ENCODE results near the gene CFAP73. TPM values are rescaled to one million over a fixed set of nuclear protein-coding genes. Genes with fewer than 3 reads are reported as not detected.
"Not testable (repeated sequence)": the region's sequence is repeated elsewhere in the genome, so short reads cannot be mapped to it uniquely, and the experiment has no call there.

The CFAP73 gene
- total RNA-seq, 1 donor from 2014 or later, result not detected

- not testable (repeated sequence) for DNase-seq (ENCODE audit: low read depth in 2 of 2)
These were observed 7.8 kb upstream of the CFAP73 start for GRCh38 chr12:113141716-113142115.

- DNase-seq (ENCODE audit: low read depth in 2 of 2), result no peak
These were observed 7.2 kb upstream of the CFAP73 start for GRCh38 chr12:113142173-113142885.

GRCh38 chr12:113142886-113143332 lies 6.6 kb upstream of the CFAP73 start:
- no peak for DNase-seq (ENCODE audit: low read depth in 2 of 2)

- DNase-seq (ENCODE audit: low read depth in 2 of 2), result no peak
These were observed 5.6 kb upstream of the CFAP73 start for GRCh38 chr12:113143959-113144358.

GRCh38 chr12:113144806-113145205 lies 4.7 kb upstream of the CFAP73 start:
- DNase-seq (ENCODE audit: low read depth in 2 of 2), result no peak

GRCh38 chr12:113145720-113146551 lies 3.6 kb upstream of the CFAP73 start:
- DNase-seq (ENCODE audit: low read depth in 2 of 2), result no peak

- no peak for DNase-seq (ENCODE audit: low read depth in 2 of 2)
These were observed 2.5 kb upstream of the CFAP73 start for GRCh38 chr12:113146999-113147398.

- DNase-seq (ENCODE audit: low read depth in 2 of 2), result no peak
These were observed 2.1 kb downstream of the CFAP73 start for GRCh38 chr12:113151655-113152054.

GRCh38 chr12:113152196-113152834 lies 2.8 kb downstream of the CFAP73 start:
- no peak for DNase-seq (ENCODE audit: low read depth in 2 of 2)

- DNase-seq (ENCODE audit: low read depth in 2 of 2), result peak; percentile 78 to 81
These were observed 3.6 kb downstream of the CFAP73 start for GRCh38 chr12:113152835-113153814.

- DNase-seq (ENCODE audit: low read depth in 2 of 2), result peak; percentile 31 to 54
These were observed 4.9 kb downstream of the CFAP73 start for GRCh38 chr12:113154351-113154973.

GRCh38 chr12:113155060-113155459 lies 5.5 kb downstream of the CFAP73 start:
- DNase-seq (ENCODE audit: low read depth in 2 of 2), result no peak

- DNase-seq (ENCODE audit: low read depth in 2 of 2), result peak; percentile 31 to 58
These were observed 6.1 kb downstream of the CFAP73 start for GRCh38 chr12:113155646-113156045.

- DNase-seq (ENCODE audit: low read depth in 2 of 2), result no peak
These were observed 7.8 kb downstream of the CFAP73 start for GRCh38 chr12:113157218-113157859.

GRCh38 chr12:113158439-113159203 lies 9.1 kb downstream of the CFAP73 start:
- DNase-seq (ENCODE audit: low read depth in 2 of 2), result no peak

- DNase-seq (ENCODE audit: low read depth in 2 of 2), result no peak
These were observed 10.4 kb downstream of the CFAP73 start for GRCh38 chr12:113159937-113160336.

GRCh38 chr12:113161415-113162016 lies 12.0 kb downstream of the CFAP73 start:
- DNase-seq (ENCODE audit: low read depth in 2 of 2), result no peak

GRCh38 chr12:113162102-113163029 lies 12.8 kb downstream of the CFAP73 start:
- DNase-seq (ENCODE audit: low read depth in 2 of 2), result peak in 1 of 2 donors; percentile 55
